Subcutaneous adipose tissue (tissue), 4 donors: Measurements from ENCODE around the gene CDT1. TPM values are rescaled to one million over a fixed set of nuclear protein-coding genes. Genes with fewer than 3 reads are reported as not detected.

Source experiments
- CTCF ChIP-seq: fragments of 450-650 bp; IDR thresholded peaks from one replicate; pipeline ENCODE4 v1.5.1; 2016; ENCODE audit warnings: low read depth, mild to moderate bottlenecking, control low read depth, antibody characterized with exemption, moderate library complexity
- total RNA-seq, 4 donors: library from RNA; depleted of rRNA; stranded (reverse); fragments of >200 nt; gene quantifications; one replicate each; pipeline ENCODE4 v1.1.0, GENCODE V29; 2016

Gene CDT1
- total RNA-seq, 4 donors from 2014 or later, result 1.1 to 2.0 TPM; not detected in 2

- no peak for TF ChIP-seq CTCF
These were observed 32.9 kb upstream of the CDT1 start for GRCh38 chr16:88770461-88771293.

GRCh38 chr16:88771294-88771772, 32.3 kb upstream of the CDT1 start:
- TF ChIP-seq CTCF, result no peak

GRCh38 chr16:88772871-88773811, 30.4 kb upstream of the CDT1 start:
- TF ChIP-seq CTCF, result no peak

- TF ChIP-seq CTCF, result no peak
These were observed 29.7 kb upstream of the CDT1 start for GRCh38 chr16:88773812-88774291.

GRCh38 chr16:88774544-88775393, 28.8 kb upstream of the CDT1 start:
- no peak for TF ChIP-seq CTCF

- TF ChIP-seq CTCF, result no peak
These were observed 27.8 kb upstream of the CDT1 start for GRCh38 chr16:88775825-88776224.
